ENCODE data around the gene ADRA2C.

DNA sequence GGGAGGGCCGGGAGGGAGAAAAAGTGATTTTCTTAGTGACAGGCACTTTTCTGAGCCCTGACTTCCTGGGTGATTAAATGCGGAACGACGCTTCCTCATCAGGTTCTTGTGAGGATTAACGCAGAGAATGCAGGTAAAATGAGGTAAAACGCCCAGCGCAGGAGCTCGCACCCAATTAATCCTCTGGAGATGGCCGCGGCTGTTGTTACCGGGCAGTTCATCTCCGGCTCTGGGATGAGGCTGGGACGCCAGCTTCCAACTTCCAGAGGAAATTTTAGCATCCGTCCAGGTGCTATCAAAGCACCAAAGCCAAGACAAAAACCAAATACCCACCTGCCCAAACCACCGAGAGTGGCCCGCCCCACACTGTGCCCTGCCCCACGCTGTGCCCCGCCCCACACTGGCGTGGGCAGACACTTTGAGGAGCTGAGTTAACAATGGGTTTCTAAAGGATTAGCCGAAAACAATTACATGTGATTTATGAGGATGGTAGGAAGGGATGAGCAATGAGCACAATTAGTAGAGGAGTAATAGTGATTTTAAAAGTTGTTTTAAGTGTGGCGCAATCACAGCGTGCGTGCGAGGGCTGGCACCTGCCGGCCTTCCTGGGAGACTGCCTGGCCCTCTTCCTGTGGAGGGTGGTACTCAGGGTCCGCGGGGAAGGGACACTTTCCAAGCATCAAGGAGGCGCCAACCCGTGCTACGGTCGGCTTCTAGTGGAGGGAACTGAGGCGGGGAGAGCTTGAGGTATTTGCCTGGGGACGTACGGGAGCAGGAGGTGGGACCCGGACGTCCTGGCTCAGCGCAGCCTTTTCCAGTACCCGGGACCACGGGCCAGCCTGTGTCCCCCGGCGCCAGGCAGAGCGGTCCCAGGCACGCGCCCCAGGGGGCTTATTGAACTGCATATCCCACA is 41.6 kb upstream of the ADRA2C start:
- TF ChIP-seq, protein P1, sequence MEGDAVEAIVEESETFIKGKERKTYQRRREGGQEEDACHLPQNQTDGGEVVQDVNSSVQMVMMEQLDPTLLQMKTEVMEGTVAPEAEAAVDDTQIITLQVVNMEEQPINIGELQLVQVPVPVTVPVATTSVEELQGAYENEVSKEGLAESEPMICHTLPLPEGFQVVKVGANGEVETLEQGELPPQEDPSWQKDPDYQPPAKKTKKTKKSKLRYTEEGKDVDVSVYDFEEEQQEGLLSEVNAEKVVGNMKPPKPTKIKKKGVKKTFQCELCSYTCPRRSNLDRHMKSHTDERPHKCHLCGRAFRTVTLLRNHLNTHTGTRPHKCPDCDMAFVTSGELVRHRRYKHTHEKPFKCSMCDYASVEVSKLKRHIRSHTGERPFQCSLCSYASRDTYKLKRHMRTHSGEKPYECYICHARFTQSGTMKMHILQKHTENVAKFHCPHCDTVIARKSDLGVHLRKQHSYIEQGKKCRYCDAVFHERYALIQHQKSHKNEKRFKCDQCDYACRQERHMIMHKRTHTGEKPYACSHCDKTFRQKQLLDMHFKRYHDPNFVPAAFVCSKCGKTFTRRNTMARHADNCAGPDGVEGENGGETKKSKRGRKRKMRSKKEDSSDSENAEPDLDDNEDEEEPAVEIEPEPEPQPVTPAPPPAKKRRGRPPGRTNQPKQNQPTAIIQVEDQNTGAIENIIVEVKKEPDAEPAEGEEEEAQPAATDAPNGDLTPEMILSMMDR (IDR thresholded peaks at IDR 0.05) = no peak
- TF ChIP-seq POLR2A (IDR thresholded peaks at IDR 0.05) (no peak), POLR2AphosphoS5 (IDR thresholded peaks at IDR 0.05; ENCODE audit: insufficient read depth in 1 of 2, low read depth in 1 of 2) (no peak)
